ENCODE measurements around the gene SCAMP2.
A peak's percentile ranks its signal among the peaks of the same experiment; 100 is the strongest.

The SCAMP2 gene

DNA sequence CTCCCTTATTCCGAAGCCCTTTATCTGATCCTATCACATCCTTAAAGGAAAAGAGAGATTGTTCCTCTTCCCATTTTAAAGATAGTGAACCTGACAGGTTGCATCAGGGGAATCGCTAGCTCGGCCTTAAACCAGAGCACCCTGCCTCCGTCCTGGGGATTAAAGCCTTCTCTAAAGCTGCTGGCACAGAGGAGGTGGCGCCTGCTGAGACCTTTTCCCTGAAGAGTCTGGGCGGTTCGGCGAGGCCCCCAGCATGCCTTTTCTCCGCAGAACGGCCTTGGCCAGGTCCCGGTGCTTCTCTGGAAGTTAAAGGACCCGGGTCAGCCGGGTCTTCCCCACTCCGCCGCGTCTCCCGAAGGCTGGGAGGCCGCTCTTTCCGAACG, 32.9 kb upstream of the SCAMP2 start:
- H3K27me3 ChIP-seq (ENCODE audit: control insufficient read depth in 1 of 2, insufficient read depth in 1 of 2, low read length in 2 of 2): no peaks in the 10 kb centered on the region
- peak overlapping the region; percentile 84 for H2AFZ ChIP-seq (ENCODE audit: low read depth, low read length)
- no peak overlapping the region for H2BK15ac ChIP-seq (ENCODE audit: low read depth, poor library complexity, severe bottlenecking)

DNA sequence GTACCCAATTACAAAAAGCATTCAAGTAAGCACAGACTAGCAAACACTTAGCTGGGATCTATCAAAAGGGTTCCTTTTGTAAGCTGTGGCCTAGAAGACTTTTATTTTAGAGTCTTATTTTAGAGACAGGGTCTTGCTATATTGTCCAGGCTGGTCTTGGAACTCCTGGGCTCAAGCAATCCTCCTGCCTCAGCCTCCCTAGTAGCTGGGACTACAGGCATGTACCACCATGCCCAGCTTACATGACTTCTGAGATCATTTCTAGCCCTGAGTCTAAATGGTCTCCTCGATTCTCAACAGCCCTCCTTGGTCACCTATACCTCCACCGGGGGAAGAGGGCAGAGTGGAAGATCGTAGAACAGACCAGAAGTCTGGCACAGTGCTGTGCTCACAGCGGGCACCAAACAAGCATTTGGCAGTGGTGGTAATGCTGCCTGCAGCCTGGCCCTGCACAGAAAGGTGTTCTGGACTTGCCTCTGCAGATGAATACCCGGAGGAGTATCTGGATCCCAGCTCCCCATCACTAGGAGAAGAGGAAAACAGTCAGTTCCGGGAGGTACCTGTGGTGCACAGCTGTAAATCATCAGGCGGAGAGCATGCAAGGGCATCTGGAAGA, 31.1 kb upstream of the SCAMP2 start:
- Histone ChIP-seq H2BK120ac (ENCODE audit: low read depth, low read length) (no peak overlapping the region), H3K79me1 (replicated peaks; ENCODE audit: low read length, poor library complexity, severe bottlenecking) (peaks cover 26% of the 10 kb centered on the region), H3K27ac (ENCODE audit: low read length, poor library complexity, severe bottlenecking) (no peak overlapping the region), H3K4ac (ENCODE audit: low read depth in 1 of 2, low read length in 2 of 2) (no peak overlapping the region), H3K9ac (ENCODE audit: low read length) (peak overlapping the region; percentile 97), H2BK15ac (ENCODE audit: low read depth, poor library complexity, severe bottlenecking) (no peak overlapping the region), H2AFZ (ENCODE audit: low read depth, low read length) (no peak overlapping the region), H3K36me3 (ENCODE audit: control insufficient read depth in 1 of 2, insufficient read depth in 2 of 2, low read depth in 1 of 2, low read length in 2 of 2) (peaks cover 36 to 54% of the 10 kb centered on the region in 2 experiments), H3K4me3 (ENCODE audit: insufficient read depth in 1 of 2, low read depth in 1 of 2, low read length in 2 of 2) (peak overlapping the region in 1 of 2 experiments; percentile 85), H3K4me2 (ENCODE audit: low read length, poor library complexity, severe bottlenecking) (no peak overlapping the region), H3K9me3 (ENCODE audit: control insufficient read depth, low read length) (no peaks in the 10 kb centered on the region), H2BK5ac (ENCODE audit: low read depth, low read length, poor library complexity, severe bottlenecking) (no peak overlapping the region), H3K18ac (ENCODE audit: low read depth in 1 of 2, low read length in 2 of 2) (no peak overlapping the region), H3K23ac (ENCODE audit: low read length in 2 of 2) (no peak overlapping the region), H4K8ac (ENCODE audit: low read length) (no peak overlapping the region), H2AK5ac (ENCODE audit: low read length, severe bottlenecking) (no peak overlapping the region), H3K14ac (ENCODE audit: low read length in 2 of 2) (no peak overlapping the region), H4K91ac (ENCODE audit: low read length) (no peak overlapping the region), H2BK12ac (ENCODE audit: low read length in 2 of 2) (no peak overlapping the region), H3K4me1 (ENCODE audit: control insufficient read depth, insufficient read depth, low read depth, low read length) (peaks cover 13% of the 10 kb centered on the region), H3K27me3 (ENCODE audit: control insufficient read depth in 1 of 2, insufficient read depth in 1 of 2, low read length in 2 of 2) (no peaks in the 10 kb centered on the region)
- no peak for DNase-seq
- WGBS: 97% methylated on average over 7 of the region's 7 CpGs

More for the DNA sequence above, 32.9 kb upstream of the SCAMP2 start:
- Histone ChIP-seq H3K36me3 (ENCODE audit: control insufficient read depth in 1 of 2, insufficient read depth in 2 of 2, low read depth in 1 of 2, low read length in 2 of 2) (peaks cover 19 to 46% of the 10 kb centered on the region in 2 experiments), H2BK5ac (ENCODE audit: low read depth, low read length, poor library complexity, severe bottlenecking) (peak overlapping the region; percentile 89), H4K8ac (ENCODE audit: low read length) (no peak overlapping the region), H3K9me3 (ENCODE audit: control insufficient read depth, low read length) (no peaks in the 10 kb centered on the region), H4K91ac (ENCODE audit: low read length) (no peak overlapping the region), H2BK120ac (ENCODE audit: low read depth, low read length) (no peak overlapping the region), H3K23ac (ENCODE audit: low read length in 2 of 2) (peak overlapping the region in 1 of 2 experiments; percentile 14), H3K4me2 (ENCODE audit: low read length, poor library complexity, severe bottlenecking) (peak overlapping the region; percentile 94), H2BK12ac (ENCODE audit: low read length in 2 of 2) (no peak overlapping the region), H3K4me1 (ENCODE audit: control insufficient read depth, insufficient read depth, low read depth, low read length) (peaks cover 20% of the 10 kb centered on the region), H3K14ac (ENCODE audit: low read length in 2 of 2) (peak overlapping the region in 1 of 2 experiments; percentile 95), H2AK5ac (ENCODE audit: low read length, severe bottlenecking) (no peak overlapping the region), H3K9ac (ENCODE audit: low read length) (peak overlapping the region; percentile 97), H3K27ac (ENCODE audit: low read length, poor library complexity, severe bottlenecking) (peak overlapping the region; percentile 77), H3K4me3 (ENCODE audit: insufficient read depth in 1 of 2, low read depth in 1 of 2, low read length in 2 of 2) (peak overlapping the region; percentile 85 to 87), H3K4ac (ENCODE audit: low read depth in 1 of 2, low read length in 2 of 2) (peak overlapping the region in 1 of 2 experiments; percentile 91), H3K79me1 (replicated peaks; ENCODE audit: low read length, poor library complexity, severe bottlenecking) (peaks cover 17% of the 10 kb centered on the region), H3K18ac (ENCODE audit: low read depth in 1 of 2, low read length in 2 of 2) (peak overlapping the region; percentile 82 to 93)
- under 1% methylated on average over 20 of the region's 20 CpGs for WGBS
- DNase-seq: peak; percentile 56

DNA sequence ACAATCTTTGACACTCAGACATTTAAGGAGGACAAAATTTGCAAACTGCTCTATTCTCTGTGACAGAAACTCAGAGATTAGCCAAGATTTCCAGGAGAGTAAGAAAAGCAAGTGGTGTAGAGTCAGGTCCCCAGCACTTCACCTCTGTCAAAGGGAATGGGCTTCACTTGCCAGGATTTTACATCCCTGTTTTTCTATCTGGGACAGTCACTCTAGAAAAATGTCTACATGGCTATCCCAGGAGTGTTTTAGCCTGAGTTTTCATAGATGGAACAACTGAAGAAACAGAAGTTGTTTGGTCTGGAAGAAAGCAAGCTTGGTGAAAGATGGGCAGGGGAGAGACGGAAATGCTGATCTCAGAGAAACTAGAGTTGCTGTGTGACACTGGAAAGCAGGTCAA, 30.5 kb upstream of the SCAMP2 start:
- DNase-seq: no peak
- Histone ChIP-seq H2BK5ac (ENCODE audit: low read depth, low read length, poor library complexity, severe bottlenecking) (no peak overlapping the region), H2BK15ac (ENCODE audit: low read depth, poor library complexity, severe bottlenecking) (no peak overlapping the region), H2AK5ac (ENCODE audit: low read length, severe bottlenecking) (no peak overlapping the region), H3K9ac (ENCODE audit: low read length) (peak overlapping the region; percentile 97), H2BK120ac (ENCODE audit: low read depth, low read length) (no peak overlapping the region), H3K79me1 (replicated peaks; ENCODE audit: low read length, poor library complexity, severe bottlenecking) (peaks cover 26% of the 10 kb centered on the region), H4K91ac (ENCODE audit: low read length) (no peak overlapping the region), H3K4me3 (ENCODE audit: insufficient read depth in 1 of 2, low read depth in 1 of 2, low read length in 2 of 2) (no peak overlapping the region), H3K27me3 (ENCODE audit: control insufficient read depth in 1 of 2, insufficient read depth in 1 of 2, low read length in 2 of 2) (no peaks in the 10 kb centered on the region), H3K4ac (ENCODE audit: low read depth in 1 of 2, low read length in 2 of 2) (no peak overlapping the region), H3K14ac (ENCODE audit: low read length in 2 of 2) (no peak overlapping the region), H3K23ac (ENCODE audit: low read length in 2 of 2) (no peak overlapping the region), H3K18ac (ENCODE audit: low read depth in 1 of 2, low read length in 2 of 2) (no peak overlapping the region), H2BK12ac (ENCODE audit: low read length in 2 of 2) (no peak overlapping the region), H3K4me2 (ENCODE audit: low read length, poor library complexity, severe bottlenecking) (no peak overlapping the region), H4K8ac (ENCODE audit: low read length) (no peak overlapping the region), H2AFZ (ENCODE audit: low read depth, low read length) (no peak overlapping the region), H3K4me1 (ENCODE audit: control insufficient read depth, insufficient read depth, low read depth, low read length) (peaks cover 13% of the 10 kb centered on the region), H3K27ac (ENCODE audit: low read length, poor library complexity, severe bottlenecking) (no peak overlapping the region), H3K9me3 (ENCODE audit: control insufficient read depth, low read length) (no peaks in the 10 kb centered on the region), H3K36me3 (ENCODE audit: control insufficient read depth in 1 of 2, insufficient read depth in 2 of 2, low read depth in 1 of 2, low read length in 2 of 2) (peaks cover 40 to 60% of the 10 kb centered on the region in 2 experiments)
- 100% methylated on average over 1 of the region's 1 CpG for WGBS

DNA sequence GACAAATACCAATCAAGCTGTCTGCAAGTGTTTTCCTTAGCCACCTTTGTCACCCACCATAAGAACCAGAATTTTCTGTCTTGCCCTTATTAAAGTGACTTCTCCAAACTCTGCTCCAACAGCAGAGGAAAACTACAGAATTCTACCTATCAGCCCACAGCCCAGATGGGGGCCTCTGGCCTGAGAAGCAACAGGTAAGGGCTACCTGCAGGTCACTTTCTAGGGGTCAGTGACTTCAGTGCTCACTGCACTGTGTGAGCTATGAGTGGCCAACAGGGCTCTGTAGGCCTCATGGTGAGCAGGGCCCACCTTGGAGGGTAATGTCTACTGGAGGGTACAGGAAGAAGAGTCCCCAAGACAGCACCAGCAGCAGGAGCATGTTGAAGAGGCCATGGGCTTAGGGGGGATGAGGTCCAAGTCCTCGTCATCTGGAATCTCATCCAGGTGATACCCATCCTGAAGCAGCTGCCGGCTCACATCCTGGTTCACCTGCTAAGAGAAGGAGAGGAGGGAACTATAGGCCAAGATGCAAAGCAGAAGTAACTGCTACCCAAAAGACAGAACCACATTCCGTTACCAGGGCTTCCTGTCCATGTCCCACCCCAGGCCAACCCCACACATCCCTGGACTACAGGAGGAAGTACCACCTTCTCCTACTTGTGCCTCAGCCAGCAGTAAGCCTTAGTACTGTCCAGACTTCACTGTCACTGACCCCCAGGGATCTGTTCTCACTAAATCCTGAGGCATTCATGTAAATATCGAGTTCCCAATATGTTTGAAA, 29.3 kb upstream of the SCAMP2 start:
- Histone ChIP-seq H3K4ac (ENCODE audit: low read depth in 1 of 2, low read length in 2 of 2) (no peak overlapping the region), H3K27me3 (ENCODE audit: control insufficient read depth in 1 of 2, insufficient read depth in 1 of 2, low read length in 2 of 2) (no peaks in the 10 kb centered on the region), H2AK5ac (ENCODE audit: low read length, severe bottlenecking) (no peak overlapping the region), H4K8ac (ENCODE audit: low read length) (no peak overlapping the region), H3K4me2 (ENCODE audit: low read length, poor library complexity, severe bottlenecking) (no peak overlapping the region), H3K36me3 (ENCODE audit: control insufficient read depth in 1 of 2, insufficient read depth in 2 of 2, low read depth in 1 of 2, low read length in 2 of 2) (peaks cover 51 to 61% of the 10 kb centered on the region in 2 experiments), H3K79me1 (replicated peaks; ENCODE audit: low read length, poor library complexity, severe bottlenecking) (peaks cover 26% of the 10 kb centered on the region), H2BK120ac (ENCODE audit: low read depth, low read length) (no peak overlapping the region), H3K9me3 (ENCODE audit: control insufficient read depth, low read length) (no peaks in the 10 kb centered on the region), H3K9ac (ENCODE audit: low read length) (no peak overlapping the region), H3K23ac (ENCODE audit: low read length in 2 of 2) (no peak overlapping the region), H2BK5ac (ENCODE audit: low read depth, low read length, poor library complexity, severe bottlenecking) (no peak overlapping the region), H2AFZ (ENCODE audit: low read depth, low read length) (no peak overlapping the region), H3K27ac (ENCODE audit: low read length, poor library complexity, severe bottlenecking) (no peak overlapping the region), H3K4me1 (ENCODE audit: control insufficient read depth, insufficient read depth, low read depth, low read length) (peaks cover 12% of the 10 kb centered on the region), H3K18ac (ENCODE audit: low read depth in 1 of 2, low read length in 2 of 2) (no peak overlapping the region), H2BK12ac (ENCODE audit: low read length in 2 of 2) (no peak overlapping the region), H3K14ac (ENCODE audit: low read length in 2 of 2) (no peak overlapping the region), H4K91ac (ENCODE audit: low read length) (no peak overlapping the region), H2BK15ac (ENCODE audit: low read depth, poor library complexity, severe bottlenecking) (no peak overlapping the region), H3K4me3 (ENCODE audit: insufficient read depth in 1 of 2, low read depth in 1 of 2, low read length in 2 of 2) (no peak overlapping the region)
- over 99% methylated on average over 4 of the region's 4 CpGs for WGBS
- no peak for DNase-seq

Data from mesenchymal stem cell (in vitro differentiated cells and primary cell).